Hepatocyte (in vitro differentiated cells): Measurements from ENCODE around the gene STAB2.

Experiments used
- CTCF ChIP-seq: fragments of 200-600 bp; sonication (generic); IDR thresholded peaks from 2 replicates; pipeline ENCODE4 v1.5.1; 2016; ENCODE audit warnings: antibody characterized with exemption, mild to moderate bottlenecking; ENCODE audit not compliant: poor library complexity
- EZH2phosphoT487 ChIP-seq: fragments of 200-600 bp; sonication (generic); IDR thresholded peaks from one replicate; pipeline ENCODE4 v1.6.1; 2018; ENCODE audit warnings: antibody characterized with exemption, mild to moderate bottlenecking, low read depth, moderate library complexity; ENCODE audit not compliant: unreplicated experiment, severe bottlenecking

DNA sequence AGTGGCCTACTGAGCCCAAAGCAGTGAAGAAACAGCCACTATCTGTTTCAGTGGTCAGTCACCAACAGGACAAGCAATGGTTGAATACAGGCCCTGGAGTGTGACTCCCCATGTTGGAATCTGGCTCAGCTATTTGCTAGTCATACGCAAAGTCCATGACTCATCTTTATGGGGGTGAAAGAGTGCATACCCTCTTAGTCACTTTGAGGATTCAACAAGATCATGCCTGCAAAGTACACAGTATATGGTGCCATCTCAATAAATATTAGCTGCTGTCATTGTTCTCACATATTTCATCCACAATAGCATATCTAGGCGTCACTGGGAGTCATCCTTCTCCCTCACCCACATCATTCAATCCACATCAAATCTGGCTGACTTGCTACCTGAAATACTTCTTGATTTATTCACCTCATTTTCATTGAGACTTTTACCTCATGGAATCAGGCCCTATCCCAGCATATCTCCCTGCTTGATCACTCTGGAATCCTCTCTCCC is 26.4 kb upstream of the STAB2 start:
- no peak for TF ChIP-seq CTCF
- TF ChIP-seq EZH2phosphoT487 = no peak
